OCI-M1 (cell line): ENCODE measurements around the gene TFB1M.
"Not testable (repeated sequence)": the region's sequence is repeated elsewhere in the genome, so short reads cannot be mapped to it uniquely, and the experiment has no call there.

Experiments used
- DNase-seq: peaks from one replicate; lab custom pipeline; 2025; lab: John Stamatoyannopoulos, UW

TFB1M gene

DNA sequence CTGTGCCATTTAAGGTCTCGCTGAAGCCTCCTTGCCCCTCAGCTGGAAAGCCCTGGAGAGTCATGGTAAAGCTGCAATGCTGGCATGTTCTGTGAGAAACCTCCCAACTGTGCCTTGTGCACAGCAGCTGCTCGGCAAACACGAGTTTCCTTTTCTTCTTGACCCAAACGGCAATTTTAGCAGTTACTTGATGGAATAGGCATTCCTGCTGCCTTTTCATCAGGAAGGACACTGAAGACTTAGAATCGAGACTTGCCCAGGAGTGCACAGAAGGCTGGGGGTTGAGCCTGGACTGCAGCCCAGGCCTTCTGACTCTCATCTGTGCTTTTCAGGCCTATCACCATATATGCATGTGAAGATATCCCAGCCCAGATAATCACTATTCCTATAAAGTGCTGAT, 79.2 kb downstream of the TFB1M start:
- DNase-seq = no peak

DNA sequence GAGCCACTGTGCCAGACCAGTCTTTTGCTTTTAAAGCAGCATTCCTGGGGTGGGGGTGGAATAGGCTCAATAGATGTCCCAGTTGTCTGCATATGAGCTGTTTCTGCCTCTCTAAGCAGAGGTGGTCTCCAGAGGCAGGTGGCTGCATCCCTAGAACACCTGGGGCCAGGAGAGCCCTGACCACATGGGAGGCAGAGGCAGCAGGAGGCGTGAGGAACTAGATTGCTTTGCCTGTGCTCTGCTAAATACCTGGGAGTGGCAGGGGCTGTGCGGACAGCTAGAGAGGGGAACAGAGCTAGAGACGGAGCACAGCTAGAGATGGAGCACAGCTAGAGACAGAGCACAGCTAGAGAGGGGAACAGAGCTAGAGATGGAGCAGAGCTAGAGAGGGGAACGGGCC, 79.6 kb downstream of the TFB1M start:
- DNase-seq = no peak

DNA sequence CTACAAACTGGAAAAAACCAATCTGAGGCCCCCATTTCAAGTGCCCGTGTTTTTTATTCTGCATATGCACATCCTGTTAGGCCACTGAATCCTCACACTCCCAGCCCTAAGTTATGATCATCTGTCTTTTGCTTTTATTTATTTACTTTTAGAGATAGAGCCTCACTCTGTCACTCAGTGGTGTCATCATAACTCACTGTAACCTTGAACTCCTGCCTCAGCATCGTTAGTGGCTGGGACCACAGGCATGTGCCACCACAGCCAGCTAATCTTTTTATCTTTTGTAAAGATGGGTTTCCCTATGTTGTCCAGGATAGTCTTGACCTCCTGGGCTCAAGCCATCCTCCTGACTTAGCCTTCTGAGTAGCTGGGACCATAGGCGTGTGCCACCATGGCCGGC, 80.1 kb downstream of the TFB1M start:
- DNase-seq = no peak

DNA sequence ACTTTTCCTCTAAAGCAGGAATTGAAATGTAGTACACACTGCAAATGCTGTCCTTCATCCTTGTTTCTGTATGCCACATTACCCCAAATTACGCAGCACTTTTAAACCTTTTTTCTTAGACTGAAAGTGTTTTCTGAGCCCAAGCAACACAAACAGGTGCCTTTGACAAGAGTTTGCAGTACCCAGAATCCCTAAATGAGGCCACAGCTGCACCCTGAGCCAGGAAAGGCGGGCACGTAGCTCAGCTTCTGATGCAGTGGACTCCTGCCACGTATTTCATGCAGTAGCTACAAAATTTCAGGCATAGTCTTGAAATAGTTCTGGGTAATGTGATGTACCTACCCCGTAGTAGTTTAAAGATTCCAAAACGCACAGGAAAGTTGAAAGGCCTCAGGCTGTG, 81.4 kb downstream of the TFB1M start:
- DNase-seq = no peak

DNA sequence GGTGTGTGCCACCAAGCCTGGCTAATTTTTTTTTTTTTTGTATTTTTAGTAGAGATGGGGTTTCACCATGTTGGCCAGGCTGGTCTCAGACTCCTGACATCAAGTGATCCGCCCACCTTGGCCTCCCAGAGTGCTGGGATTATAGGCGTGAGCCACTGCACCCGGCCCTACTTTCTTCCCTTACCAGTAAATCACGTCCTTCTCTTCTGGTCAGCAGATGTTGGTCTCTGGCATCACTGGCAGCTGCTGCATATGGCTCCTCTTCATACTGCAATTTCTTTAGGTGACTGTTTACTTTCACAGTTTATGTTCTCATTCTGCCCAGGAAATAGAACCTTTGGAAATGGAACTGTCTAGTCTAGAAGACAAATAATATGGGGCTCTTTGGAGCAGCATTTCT, 83.3 kb downstream of the TFB1M start:
- not testable (repeated sequence) for DNase-seq

DNA sequence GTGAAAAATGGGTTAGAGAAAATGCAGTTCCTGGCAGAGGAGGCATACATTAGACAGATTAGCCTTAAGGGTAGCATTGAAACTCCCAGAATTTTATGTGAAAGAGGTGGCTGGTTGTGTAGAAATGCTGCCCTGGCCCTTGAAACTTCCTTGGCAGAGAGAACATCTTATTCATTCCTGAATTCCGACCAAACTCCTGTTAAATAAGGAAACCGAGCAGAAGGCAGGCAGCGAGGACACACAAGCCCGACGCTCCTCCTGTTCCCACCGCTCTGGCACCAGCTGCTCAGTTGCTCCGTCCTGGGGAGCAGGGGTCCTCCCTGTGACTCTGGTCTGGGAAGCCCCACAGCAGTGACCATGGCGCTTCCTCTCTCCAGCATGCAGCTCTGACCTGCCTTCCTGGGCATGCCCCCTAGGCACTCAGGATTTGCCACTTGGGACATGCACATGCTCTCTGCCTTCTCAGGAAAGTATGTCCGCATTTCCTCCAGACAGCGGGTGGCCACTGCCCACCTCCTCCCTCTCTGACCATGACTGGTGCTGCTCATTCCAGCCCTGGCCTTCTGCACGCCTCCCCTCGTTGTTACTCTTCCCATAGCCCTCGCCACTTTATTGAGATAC, 85.6 kb downstream of the TFB1M start:
- no peak for DNase-seq

DNA sequence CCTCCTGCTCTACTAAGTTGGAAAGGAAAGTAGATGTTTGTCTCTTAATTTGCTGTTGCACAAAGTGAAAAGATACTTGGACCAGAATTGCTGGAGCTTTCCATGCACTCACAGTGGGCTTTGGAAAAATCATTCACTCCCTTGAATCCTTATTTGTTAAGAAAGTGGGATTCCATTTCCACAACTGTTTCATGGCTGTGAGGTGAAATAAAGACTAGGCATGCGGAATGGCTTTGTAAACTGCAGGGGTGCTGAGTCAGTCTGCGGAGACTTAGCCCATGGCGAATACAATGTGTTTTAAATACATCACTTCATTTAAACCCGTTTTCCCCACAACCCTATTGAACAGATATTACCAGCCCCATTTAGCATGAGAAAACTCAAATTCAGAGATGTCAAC, 87.2 kb downstream of the TFB1M start:
- no peak for DNase-seq

DNA sequence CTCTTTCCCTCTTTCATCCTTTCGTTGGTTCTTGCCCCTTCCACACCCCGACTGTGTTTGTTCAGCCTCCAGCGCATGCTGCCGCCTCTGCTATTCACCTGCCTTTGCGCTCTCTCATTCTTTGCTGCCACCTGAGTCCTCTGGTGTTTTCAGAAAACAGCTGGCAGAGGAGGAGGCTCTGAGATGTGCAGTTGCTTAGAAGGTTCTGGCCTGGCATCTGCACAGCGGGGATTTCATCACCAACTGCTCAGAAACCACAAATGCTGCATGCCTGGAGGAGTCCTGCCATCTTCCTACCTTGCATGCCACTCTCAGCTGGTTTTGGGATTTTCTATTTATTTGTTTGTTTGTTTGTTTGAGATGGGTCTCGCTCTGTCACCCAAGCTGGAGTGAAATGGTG, 89.7 kb downstream of the TFB1M start:
- no peak for DNase-seq

DNA sequence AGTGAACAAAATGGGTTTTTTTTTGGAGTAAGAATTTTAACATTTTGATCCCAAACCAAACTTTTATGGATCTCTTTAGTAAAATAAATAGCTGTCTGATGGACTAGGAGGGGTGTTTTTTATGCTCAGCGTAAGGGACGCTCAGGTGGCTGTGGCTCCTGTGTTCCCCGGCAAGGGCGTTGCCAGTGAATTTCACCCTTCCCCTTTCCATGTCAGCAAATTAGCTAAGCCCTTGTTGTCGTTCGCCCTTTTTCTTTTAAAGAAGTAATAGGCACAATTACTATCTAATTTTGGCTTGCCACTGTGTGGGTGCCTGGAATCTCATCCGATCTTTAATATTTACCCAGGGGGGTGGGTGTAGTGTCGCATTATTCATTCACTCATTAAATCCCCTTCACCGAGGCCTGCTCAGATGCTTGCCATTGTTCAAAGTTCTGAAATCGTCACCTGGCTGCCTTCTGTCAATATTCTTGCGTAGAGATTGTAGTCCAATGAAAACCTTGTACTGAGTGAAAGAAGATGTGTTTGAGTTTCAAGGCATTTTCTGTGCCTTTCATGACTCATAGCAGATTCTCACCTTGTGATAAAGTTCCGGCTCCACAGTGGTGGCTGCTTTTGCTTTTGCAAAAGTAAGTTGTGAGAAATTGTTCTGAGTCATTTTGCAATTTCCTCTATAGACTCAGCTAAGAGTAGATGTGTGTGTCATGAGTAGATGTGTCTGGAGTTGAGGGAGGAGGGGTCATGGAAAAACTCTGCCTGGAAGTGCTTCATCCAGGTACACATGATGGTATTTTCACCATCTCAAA, 90.4 kb downstream of the TFB1M start:
- DNase-seq = no peak

DNA sequence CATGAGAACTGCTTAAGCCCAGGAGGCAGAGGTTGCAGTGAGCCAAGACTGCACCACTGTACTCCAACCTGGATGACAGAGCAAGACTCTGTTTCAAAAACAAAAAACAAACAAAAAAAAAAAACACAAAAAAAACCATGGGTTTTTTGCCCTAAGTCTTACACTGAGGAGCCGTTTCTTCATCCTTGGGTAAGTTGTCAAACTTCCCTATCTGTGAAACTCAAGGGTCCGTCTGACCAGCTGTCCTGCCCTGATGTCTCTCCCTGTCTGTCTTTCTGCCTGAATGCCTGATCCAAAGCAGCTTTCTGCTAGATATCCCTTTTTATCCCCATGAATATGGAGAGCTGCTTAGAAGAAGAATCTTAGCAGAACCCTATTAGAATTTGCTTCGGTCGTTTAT, 91.8 kb downstream of the TFB1M start:
- DNase-seq = no peak

DNA sequence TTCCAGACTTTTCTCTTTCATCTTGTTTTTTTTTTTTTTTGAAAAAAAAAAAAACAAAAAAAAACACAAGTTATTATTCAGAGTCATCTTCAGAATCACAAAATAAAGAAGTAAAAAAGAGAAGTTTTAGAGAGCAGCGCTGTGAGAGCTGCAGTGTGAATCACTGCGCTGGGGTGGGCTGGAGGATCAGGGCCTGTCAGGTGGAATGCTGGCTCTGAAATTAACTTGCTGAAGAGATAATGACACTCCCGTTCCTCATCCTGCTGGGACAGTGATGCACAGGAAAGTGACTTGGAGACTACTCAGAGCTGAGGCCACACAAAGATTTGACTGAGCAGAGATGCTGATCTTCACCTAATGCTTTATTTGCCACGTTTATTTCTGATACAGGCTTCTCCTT, 93.2 kb downstream of the TFB1M start:
- DNase-seq = no peak

DNA sequence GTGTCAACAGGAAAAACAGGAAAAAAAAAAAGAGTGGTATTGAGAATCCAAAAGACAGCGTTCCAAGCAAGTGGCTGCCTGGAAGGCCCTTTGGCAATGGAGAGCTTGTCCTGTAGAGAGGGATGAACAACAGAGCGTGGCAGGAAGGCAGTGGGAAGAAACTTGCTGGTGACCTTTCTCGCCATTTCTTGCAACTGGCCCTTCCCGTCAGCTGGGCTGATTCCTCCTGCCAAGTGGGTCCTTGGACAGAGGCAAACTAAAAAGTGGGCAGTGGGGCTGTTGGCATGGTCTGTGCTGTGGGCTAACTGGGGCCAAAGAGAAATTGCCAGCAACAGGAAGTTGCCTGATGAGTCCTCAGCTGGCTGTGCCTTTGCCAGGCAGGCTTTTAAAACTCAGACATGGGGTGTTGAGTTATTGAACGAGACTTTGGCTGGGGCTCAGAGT, 94.4 kb downstream of the TFB1M start:
- no peak for DNase-seq

DNA sequence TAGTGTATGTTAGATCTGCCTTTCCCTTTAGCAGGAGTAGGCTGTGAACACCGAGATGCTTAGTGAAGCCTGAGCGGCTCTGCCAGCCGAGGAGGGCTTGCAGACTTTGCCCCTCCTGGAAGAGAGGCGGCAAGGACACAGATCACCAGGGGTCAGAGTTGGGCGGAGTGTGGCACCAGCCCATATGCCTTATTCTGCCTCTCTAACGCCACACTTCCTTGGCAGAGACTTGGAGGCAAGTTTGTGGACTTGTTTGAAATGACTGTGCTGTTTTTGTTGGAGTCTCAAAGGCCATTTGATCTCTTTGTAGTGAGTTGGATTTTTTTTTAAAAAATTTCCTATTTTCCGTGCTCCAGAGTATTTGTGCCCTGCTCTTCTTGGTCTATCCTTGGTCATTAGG, 95.0 kb downstream of the TFB1M start:
- no peak for DNase-seq

DNA sequence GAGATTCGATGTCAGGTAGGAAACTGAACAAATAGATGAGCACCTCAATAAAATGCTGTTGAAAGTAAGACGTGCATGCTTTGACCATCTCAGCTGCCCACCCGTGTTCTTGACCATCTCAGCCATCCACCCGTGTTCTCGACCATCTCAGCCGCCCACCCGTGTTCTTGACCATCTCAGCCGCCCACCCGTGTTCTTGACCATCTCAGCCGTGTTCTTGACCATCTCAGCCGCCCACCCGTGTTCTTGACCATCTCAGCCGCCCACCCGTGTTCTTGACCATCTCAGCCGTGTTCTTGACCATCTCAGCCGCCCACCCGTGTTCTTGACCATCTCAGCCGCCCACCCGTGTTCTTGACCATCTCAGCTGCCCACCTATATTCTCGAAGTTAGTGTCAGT, 95.6 kb downstream of the TFB1M start:
- DNase-seq = not testable (repeated sequence)

DNA sequence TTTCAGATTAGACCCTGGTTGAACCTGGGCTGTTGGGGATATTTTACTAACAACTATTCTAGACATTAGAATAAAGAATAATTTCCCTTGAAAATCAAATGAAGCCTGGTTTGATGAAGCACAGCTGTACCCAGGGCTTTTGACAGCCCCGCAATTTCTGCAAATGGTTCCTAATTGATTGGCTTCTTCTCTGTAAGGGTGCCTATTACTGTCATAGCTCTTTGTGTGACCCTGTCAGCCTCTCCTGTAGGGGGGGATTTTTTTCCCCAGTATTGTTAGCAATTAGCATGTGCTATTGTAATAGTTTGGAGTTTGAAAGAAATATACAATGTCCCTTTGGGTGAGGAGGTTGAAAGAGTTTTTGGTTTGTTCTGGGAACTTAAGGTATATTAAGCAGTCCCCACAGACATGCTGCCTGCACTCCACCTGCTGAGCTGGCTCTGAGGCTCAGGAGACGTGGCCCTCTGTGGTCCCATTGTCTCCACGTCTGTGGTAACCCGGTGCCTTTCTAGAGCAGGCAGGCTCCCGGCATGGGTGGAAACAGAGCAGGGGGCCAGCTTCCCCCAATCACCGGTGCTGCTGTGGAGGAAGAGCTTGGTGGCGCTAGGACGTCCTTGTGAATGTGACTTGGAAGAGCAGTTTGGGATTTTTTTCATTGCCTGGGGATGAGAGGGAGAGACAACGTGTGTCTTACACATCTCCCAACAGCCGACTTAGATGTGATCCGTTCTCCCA, 97.8 kb downstream of the TFB1M start:
- no peak for DNase-seq

DNA sequence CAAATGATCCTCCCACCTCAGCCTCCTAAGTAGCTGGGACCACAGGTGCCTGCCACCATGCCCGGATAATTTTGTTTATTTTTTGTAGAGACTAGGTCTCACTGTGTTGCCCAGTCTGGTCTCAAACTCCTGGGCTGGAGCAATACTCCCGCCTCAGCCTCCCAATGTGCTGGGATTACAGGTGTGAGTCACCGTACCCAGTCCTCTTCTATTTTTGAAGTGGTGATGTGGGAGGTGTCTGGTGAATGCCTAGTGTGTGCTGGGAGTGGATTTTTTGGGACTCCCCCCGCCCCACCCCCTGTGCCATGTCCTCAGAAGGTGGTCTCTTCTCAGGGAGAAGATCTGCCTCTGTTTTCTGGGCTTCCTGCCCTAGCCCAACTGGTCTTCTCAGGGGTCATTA, 98.4 kb downstream of the TFB1M start:
- no peak for DNase-seq

DNA sequence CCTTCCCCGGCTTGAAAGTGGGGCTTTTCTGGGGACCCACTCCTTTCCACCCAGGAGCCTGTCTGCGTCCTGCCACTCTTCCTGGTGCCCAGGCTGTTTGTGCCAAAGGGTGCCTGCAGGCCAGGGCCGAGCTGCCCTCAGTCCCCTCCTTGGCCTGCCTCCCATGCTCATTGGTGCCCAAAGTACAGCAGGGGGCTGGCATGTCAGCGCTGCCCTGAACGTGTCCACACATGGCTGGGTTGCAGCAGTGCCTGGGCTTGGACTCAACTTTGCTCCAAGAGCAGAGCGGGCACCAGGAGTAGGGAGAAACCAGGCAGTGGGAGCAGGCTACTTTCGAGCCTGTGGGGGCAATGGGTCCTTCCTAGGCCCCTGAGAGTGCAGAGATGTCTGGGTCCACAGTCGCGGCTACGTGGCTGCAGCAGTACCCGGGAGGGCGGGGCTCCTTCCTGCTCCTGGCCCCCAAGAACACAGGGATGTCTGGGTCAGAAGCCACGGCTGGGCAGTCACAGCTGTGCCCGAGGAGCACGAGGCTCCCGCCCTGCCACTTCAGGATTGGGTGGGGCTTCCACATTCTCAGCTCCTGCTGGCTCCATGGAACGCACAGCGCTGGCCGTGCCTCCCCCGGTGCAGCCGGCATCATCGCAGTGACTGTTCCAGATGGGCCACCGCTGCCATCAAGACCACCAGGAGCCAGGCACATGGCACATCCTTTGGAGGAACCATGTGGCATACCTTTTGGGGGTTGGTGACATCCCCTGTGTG, 100.5 kb downstream of the TFB1M start:
- no peak for DNase-seq

DNA sequence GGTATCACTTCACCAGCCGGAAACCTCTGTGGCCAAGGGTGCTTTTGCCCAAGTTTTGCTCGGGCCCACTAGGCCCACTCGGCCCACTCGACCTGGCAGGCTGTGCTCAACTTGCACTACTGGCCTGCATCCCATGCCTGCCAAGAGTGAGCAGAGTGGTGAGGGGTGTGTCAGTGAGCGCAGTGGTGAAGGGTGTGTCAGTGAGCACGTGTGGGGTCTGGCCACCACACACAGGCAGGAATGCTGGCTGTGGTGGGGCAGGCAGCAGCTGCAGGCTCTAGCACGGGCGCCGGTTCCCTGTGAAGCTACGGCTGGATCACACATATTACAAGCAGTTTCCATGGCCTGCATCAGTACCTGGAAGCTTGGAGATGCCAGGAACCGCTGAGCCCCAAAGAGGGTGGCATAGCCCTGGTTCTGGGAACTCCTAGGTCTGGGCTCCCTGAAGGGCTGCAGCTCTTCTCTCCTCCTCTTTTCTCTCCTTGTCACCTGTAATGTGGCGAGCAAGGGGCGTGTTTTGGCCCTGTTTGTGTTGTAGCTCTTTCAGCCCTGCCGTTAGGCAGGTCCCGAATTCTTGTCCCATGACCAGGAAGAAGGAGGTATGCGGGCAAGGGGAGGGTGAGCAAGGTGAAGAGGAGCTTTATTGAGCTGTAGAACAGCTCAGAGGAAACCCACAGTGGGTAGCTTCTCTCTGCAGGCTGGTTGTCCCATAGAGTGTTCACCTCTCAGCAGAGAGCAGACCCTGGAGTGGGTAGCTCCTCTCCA, 101.5 kb downstream of the TFB1M start:
- no peak for DNase-seq

DNA sequence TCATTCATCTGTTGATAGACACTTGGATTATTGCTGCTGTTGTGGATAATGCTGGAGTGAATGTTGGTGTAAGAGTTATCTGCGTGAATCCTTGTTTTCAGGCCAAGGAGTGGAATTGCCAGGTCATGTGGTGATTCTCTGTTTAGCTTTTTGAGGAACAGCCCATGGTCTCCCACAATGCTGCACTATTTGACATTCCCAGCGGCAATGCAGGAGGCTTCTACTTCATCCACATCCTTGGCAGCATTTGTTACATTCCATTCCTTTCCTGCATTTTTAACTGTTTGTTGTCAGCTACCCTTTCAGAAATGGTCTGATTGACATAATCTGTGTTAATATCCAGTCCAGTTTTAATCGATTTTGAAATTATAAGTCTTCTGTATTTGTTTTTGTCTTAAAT, 102.2 kb downstream of the TFB1M start:
- DNase-seq = no peak

DNA sequence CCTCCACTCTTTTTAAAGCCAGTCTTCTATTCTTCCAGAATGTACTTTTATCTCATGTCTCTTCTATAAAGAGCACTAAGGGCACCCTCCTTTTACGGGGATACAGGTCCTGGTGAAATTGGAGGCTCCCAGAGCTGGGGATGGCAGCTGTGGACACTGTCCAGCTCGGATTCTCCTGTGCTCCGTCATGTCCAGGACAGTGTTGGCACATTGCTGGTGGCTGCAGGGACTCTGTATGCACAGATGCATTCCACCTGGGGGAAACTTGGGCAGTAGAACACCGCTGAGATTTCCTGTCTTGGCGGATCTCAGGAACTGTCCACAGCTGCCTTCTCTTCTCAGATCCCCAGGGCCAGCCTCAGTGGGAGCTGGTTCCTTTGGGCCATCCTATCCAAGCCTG, 107.1 kb downstream of the TFB1M start:
- no peak for DNase-seq
